Measurements from ENCODE around the gene PLCG2. TPM values are rescaled to one million over a fixed set of nuclear protein-coding genes. Genes with fewer than 3 reads are reported as not detected.
"Not testable (repeated sequence)": the region's sequence is repeated elsewhere in the genome, so short reads cannot be mapped to it uniquely, and the experiment has no call there.

Gene PLCG2
- polyA plus RNA-seq, 3 donors = 2.0 to 16.2 (median 8.4) TPM

DNA sequence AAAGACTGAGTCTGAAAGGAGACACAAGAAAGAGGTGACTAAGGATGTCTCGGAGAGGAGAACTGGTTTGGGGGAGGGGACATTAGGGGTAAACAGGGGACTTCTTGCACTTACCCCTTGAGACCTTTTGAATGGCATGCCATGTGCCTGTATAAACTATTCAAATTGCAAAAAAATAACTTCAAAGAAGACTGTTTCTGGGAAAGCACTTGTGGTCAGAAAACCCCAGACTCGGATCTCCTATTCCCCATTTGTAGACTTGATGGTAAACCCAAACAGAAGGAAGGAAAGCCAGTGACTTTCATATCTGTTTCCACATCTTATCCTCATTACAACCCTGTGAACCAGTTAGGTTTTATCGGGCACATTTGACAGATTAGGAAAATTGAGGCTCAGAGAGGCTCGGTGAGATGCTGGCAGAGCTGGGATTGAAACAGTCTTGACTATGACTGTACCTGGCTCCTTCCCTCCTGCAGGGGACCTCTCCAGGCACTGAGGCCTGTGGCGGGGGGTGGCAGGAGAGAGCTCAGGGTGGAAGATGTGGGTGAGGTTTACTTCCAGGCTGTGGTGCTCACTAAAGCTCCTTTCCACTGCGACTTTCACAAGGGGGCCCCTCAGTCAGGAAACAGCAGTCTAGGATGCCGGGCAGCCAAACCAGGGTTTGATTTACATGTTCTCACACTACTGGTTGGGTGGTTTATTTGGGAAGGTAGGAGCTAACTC is 30.5 kb upstream of the PLCG2 start:
- no peak overlapping the region for H3K27ac ChIP-seq (ENCODE audit: low read depth, low read length)
- 43 to 64% (median 57%) methylated on average over 7 of the region's 7 CpGs for WGBS, 3 donors

DNA sequence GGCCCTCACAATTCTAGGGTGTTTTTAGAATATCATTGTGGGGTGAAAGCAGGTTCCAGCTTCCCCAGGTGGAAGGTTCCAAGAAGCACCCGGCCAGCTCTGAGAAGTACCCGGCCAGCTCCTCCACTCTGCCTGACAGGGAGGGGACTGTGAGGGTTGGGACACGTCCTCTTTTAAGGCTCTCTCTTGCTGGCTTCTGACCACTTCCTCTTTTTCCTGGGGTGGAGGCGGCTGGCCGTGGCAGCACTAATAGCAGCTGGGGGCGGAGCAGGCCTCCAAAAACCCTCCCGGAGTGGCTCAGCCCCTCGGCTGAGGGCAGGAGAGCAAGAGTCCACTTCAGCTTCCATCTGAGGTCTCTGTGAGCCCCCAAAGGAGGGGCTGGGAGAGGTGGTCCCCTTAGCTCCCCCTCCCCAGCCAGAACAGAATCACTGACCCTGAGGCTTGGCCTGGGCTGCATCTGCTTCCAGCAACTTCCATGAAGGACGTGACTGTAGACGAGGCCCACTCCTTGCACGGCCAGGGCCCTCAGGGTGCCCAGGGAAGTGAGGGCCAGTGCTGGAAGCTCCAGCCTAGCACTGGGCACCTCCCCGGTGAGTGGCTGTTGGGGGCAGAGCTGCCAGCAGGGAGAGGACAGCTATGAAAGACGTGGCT is 26.7 kb upstream of the PLCG2 start:
- 28 to 65% (median 38%) methylated on average over 13 of the region's 13 CpGs for WGBS, 3 donors

DNA sequence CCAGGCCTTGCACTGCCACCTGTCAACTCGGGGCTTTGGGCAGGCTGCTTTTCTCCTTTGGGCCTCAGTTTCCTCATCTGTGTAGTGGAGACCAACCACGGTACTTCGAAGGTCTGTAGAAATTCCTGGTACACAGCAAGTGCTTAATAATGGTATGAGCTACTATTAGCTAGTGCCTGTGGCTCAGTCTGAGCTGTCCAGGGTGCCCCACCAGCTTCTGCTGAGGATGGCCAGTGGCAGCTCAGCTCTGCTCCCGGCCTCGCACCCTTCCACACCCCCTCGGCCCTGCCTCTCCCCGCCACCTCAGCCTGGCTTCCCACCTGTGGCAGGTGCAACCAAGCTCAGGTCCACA is 26.2 kb upstream of the PLCG2 start:
- 89 to 94% (median 92%) methylated on average over 7 of the region's 7 CpGs for WGBS, 3 donors
- no peak overlapping the region for H3K27ac ChIP-seq (ENCODE audit: low read depth, low read length)

More for the DNA sequence above, 26.7 kb upstream of the PLCG2 start:
- no peak overlapping the region for H3K27ac ChIP-seq (ENCODE audit: low read depth, low read length)

DNA sequence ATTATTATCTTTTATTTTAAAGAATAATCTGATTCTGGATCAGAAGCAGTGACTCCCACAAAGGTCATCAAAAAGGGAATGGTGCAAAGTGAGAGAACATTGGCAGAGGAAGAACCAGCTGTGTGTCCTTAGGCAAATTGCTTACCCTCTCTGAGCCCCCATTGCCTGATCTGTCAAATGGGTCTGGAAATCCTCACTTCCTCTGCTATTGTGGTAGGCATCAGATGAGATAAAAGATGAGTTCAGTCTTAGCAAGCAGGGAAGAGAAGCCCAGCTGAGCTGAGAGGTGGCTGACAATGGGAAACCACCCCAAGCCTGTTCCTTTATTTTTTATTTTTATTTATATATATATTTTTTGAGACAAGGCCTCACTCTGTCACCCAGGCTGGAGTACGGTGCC is 24.2 kb upstream of the PLCG2 start:
- WGBS, 3 donors = 86 to 90% (median 88%) methylated on average over 1 of the region's 1 CpG
- no peak overlapping the region for H3K27ac ChIP-seq (ENCODE audit: low read depth, low read length)

GRCh38 chr16:81755915-81756614 is 23.0 kb upstream of the PLCG2 start:
- WGBS, 3 donors = 25 to 67% (median 36%) methylated on average over 13 of the region's 13 CpGs

DNA sequence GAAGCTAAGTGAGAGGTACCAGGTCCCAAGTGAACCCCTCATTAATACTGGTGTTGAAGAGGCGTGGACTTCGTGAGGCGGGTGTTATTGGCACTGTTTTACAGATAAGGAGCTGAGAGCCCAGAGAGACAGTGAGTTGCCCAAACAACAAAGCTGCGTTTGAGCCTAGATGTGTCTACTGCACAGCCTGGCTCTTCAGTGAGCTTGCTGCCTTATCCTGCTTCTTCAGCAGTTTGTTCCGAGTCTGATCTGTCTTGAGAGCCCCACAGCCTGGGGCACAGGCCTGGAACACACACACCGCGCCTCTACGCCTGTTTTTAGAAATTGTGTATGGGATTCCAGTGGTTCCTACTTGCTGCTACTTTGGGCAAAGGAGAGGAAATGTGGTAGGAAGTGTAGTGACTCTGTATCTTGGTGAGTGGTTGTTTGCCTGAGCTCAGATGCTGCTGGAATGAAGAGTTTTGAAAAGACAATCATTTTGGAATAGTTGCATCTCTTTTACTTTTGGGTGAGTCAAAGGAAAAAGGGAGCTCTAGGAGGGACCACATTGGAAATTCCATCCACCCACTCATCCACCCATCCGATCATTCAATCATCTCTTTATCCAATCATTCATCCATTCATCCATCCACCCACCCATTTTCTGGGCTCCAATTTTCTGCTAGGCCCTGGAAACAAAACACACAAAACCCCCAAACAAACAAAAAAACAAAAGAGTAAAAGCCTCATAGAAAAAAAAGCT is 22.3 kb upstream of the PLCG2 start:
- no peak overlapping the region for H3K27ac ChIP-seq (ENCODE audit: low read depth, low read length)
- WGBS, 3 donors = 49 to 72% (median 59%) methylated on average over 9 of the region's 9 CpGs

More at GRCh38 chr16:81755915-81756614, 23.0 kb upstream of the PLCG2 start:
- no peak overlapping the region for H3K27ac ChIP-seq (ENCODE audit: low read depth, low read length)

GRCh38 chr16:81758376-81758775 is 20.7 kb upstream of the PLCG2 start:
- no peak overlapping the region for H3K27ac ChIP-seq (ENCODE audit: low read depth, low read length)
- WGBS, 3 donors = 26 to 52% (median 29%) methylated on average over 2 of the region's 2 CpGs

- WGBS, 3 donors = 68 to 77% (median 74%) methylated on average over 4 of the region's 4 CpGs
- not testable (repeated sequence) for H3K27ac ChIP-seq (ENCODE audit: low read depth, low read length)
These were observed 16.8 kb upstream of the PLCG2 start for GRCh38 chr16:81762322-81762721.

- H3K27ac ChIP-seq (ENCODE audit: low read depth, low read length) = no peak overlapping the region
- 88 to 95% (median 91%) methylated on average over 11 of the region's 11 CpGs for WGBS, 3 donors
These were observed 13.8 kb upstream of the PLCG2 start for GRCh38 chr16:81765111-81765919.

- H3K27ac ChIP-seq (ENCODE audit: low read depth, low read length) = no peak overlapping the region
These were observed 13.1 kb upstream of the PLCG2 start for GRCh38 chr16:81765969-81766368.

DNA sequence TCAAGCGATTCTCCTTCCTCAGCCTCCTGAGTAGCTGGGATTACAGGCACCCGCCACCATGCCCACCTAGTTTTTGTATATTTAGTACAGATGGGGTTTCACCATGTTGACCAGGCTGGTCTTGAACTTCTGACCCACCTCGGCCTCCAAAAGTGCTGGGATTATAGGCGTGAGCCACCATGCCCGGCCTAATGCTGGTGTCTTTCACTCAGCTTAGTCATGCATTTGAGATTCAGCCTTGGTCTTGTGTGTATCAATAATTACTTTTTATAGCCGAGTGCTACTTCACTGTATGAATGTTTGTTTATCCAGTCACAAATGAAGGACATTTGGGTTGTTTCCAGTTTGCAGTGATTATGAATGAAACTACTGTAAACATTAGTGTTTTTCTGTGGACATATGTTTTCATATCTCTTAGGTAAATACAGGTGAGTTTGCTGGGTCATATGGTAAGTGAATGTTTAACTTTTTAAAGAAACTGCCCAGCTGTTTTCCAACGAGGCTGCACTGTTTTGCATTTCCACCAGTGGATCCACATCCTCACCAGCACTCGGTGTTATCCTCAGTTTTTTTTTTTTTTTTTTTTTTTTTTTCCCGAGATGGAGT is 11.0 kb upstream of the PLCG2 start:
- 37 to 88% (median 80%) methylated on average over 8 to 9 of the region's 9 CpGs for WGBS, 3 donors
- H3K27ac ChIP-seq (ENCODE audit: low read depth, low read length) = no peak overlapping the region

DNA sequence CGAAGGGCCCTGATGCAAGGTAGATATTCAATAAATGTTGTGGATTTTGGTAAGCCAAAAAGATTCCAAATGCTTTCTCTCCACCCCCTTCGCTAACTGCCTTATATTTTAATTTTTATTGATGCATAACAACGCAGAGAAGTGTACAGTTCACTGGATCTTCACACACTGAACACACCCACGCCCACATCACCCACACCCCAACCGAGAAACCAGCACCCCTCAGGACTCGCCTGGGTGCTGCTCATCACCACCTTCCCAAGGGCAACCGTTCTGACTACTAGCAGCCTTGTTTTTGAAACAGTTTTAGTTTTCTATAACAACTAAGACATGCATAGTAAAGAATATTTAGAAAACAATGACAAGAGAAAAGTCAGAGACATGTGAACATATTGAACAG is 9.1 kb upstream of the PLCG2 start:
- 85 to 89% (median 86%) methylated on average over 7 of the region's 7 CpGs for WGBS, 3 donors
- H3K27ac ChIP-seq (ENCODE audit: low read depth, low read length) = no peak overlapping the region

DNA sequence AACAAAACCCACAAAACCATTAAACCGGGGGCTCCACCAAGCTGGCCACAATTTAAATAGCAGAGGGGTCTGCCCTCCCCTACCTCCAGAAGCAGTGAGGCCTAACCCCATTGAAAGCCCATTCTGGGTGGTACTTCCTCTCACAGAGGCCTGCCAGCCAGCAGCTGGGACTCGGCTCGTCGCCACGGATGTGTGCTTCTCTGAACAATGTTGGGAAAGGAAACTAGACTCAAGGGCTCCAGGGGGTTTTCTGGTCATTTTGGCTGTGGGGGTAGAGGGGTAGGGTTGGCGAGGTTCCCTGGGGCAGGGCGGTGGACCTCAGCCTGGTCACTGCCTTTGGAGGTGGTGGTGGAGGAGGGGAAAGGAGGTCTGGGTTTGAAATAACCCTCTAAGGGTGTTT is 4.7 kb upstream of the PLCG2 start:
- 49 to 74% (median 52%) methylated on average over 7 of the region's 7 CpGs for WGBS, 3 donors
- no peak overlapping the region for H3K27ac ChIP-seq (ENCODE audit: low read depth, low read length)

GRCh38 chr16:81775570-81775969 is 3.5 kb upstream of the PLCG2 start:
- H3K27ac ChIP-seq (ENCODE audit: low read depth, low read length) = no peak overlapping the region

DNA sequence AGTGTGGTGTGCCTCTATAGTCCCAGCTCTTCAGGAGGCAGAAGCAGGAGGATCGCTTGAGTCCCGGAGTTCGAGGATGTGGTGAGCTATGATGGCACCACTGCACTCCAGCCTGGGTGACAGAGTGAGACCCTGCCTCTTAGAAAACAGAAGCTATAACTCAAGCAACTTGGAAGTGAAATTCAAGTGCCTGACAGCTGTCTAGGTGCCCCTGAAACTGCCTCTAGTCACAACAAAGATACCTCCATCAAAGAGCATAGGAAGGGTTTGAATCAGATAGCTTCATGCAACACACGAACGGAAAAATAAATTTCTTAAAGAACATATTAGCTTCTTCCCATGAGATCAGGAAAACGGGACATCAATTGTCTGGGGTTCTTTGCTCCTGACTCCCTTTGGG is 860 bp upstream of the PLCG2 start:
- 76 to 80% (median 79%) methylated on average over 6 of the region's 6 CpGs for whole genome bisulfite sequencing, 3 donors
- H3K27ac ChIP-seq (ENCODE audit: low read depth, low read length) = no peak overlapping the region

- no peak overlapping the region for H3K27ac ChIP-seq (ENCODE audit: low read depth, low read length)
- 2 to 5% (median 3%) methylated on average over 47 to 58 of the region's 58 CpGs for WGBS, 3 donors
These were observed 637 bp downstream of the PLCG2 start for GRCh38 chr16:81779536-81780320.

DNA sequence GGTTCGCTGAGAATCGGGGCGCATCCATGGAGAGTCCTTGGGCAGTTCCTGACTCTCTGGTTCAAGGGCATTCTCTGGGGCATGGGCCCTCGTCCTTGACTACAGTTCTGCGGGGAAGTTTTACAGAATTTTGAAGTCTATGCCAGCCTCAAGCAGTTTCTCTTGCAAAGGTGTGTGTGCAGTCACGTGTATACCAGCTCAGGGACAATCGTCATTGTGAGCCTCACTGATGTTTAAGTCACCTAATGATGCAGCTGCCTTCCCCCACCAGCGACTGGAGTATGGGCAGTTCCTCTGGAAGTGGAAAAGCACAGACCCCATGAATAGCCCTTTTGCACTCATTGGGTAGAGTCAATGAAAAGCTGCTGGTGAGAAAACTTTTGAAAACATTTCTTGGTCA is 1.3 kb downstream of the PLCG2 start:
- H3K27ac ChIP-seq (ENCODE audit: low read depth, low read length) = no peak overlapping the region
- WGBS, 3 donors = 57 to 76% (median 70%) methylated on average over 8 of the region's 8 CpGs
